Stimulated activated CD4-positive, alpha-beta T cell treated with anti-CD3 and anti-CD28 coated beads, Interleukin-1b, Interleukin-23, amount 100 ng/mL, for 1 hour (primary cell): ENCODE measurements around the gene HLA-DOB.
"Not testable (repeated sequence)": the region's sequence is repeated elsewhere in the genome, so short reads cannot be mapped to it uniquely, and the experiment has no call there.

Experiments used
- DNase-seq, 2 donors: peaks; one replicate each; pipeline ENCODE4 v3.0.0-alpha.2; 2020; ENCODE audit warnings: low read depth in 2 of 2

The HLA-DOB gene

GRCh38 chr6:32807020-32807580 lies 9.7 kb downstream of the HLA-DOB start:
- no peak for DNase-seq

- not testable (repeated sequence) for DNase-seq
These were observed 11.4 kb downstream of the HLA-DOB start for GRCh38 chr6:32805404-32805803.

- no peak for DNase-seq
These were observed 13.4 kb downstream of the HLA-DOB start for GRCh38 chr6:32803416-32803815.

GRCh38 chr6:32799740-32800139 lies 17.1 kb downstream of the HLA-DOB start:
- DNase-seq, result no peak

- DNase-seq, result no peak
These were observed 17.6 kb downstream of the HLA-DOB start for GRCh38 chr6:32799168-32799567.

- peak; percentile 48 to 81 for DNase-seq
These were observed 19.7 kb downstream of the HLA-DOB start for GRCh38 chr6:32796848-32797776.

- no peak for DNase-seq
These were observed 22.3 kb downstream of the HLA-DOB start for GRCh38 chr6:32794510-32794909.

GRCh38 chr6:32792901-32793435 lies 23.8 kb downstream of the HLA-DOB start:
- no peak for DNase-seq

- no peak for DNase-seq
These were observed 26.5 kb downstream of the HLA-DOB start for GRCh38 chr6:32790306-32790705.

- no peak for DNase-seq
These were observed 30.8 kb downstream of the HLA-DOB start for GRCh38 chr6:32785781-32786533.

GRCh38 chr6:32782923-32783322 lies 33.9 kb downstream of the HLA-DOB start:
- not testable (repeated sequence) for DNase-seq

GRCh38 chr6:32779036-32779435 lies 37.8 kb downstream of the HLA-DOB start:
- no peak for DNase-seq

GRCh38 chr6:32775071-32775470 lies 41.7 kb downstream of the HLA-DOB start:
- DNase-seq, result no peak

- no peak for DNase-seq
These were observed 42.4 kb downstream of the HLA-DOB start for GRCh38 chr6:32774426-32774825.

GRCh38 chr6:32772656-32773055 lies 44.1 kb downstream of the HLA-DOB start:
- DNase-seq, result no peak

- DNase-seq, result no peak
These were observed 52.8 kb downstream of the HLA-DOB start for GRCh38 chr6:32764048-32764447.

- DNase-seq, result no peak
These were observed 53.4 kb downstream of the HLA-DOB start, which contains the start of gene HLA-DQB2 for GRCh38 chr6:32763421-32763820. Gene HLA-DQB2 (minus strand): TSS chr6:32763532. CDS start chr6:32763470, 62 bp downstream.
